Panc1 (cell line): ENCODE data around the gene MANEAL. TPM values are rescaled to one million over a fixed set of nuclear protein-coding genes. Genes with fewer than 3 reads are reported as not detected.
"Not testable (repeated sequence)": the region's sequence is repeated elsewhere in the genome, so short reads cannot be mapped to it uniquely, and the experiment has no call there.

Experiments used
- ATAC-seq: fragments of 200-7000 bp; cut with Tn5 transposase; 2 replicates; pipeline ENCODE4 v1.9.1; 2020; ENCODE audit warnings: mild to moderate bottlenecking, moderate library complexity
- BruUV-seq: library from RNA; stranded (reverse); fragments of 400-500 nt; replicated peaks from 2 replicates; lab custom pipeline; 2021; lab: Mats Ljungman, UMichigan
- CTCF ChIA-PET: fragments of 300-600 bp; sonication (Branson Sonifier 250); formaldehyde crosslinking; loops from one replicate; lab custom pipeline; 2022; ENCODE audit warnings: antibody characterized with exemption; lab: Charles Lee
- POLR2A ChIA-PET: fragments of 300-600 bp; sonication (Branson Sonifier 250); formaldehyde crosslinking; loops from one replicate; lab custom pipeline; 2022; ENCODE audit warnings: antibody characterized with exemption; lab: Charles Lee
- DNase-seq: peaks from one replicate; pipeline ENCODE4 v3.0.0-alpha.2; 2010; ENCODE audit warnings: low read depth, low spot score
- H3K27ac ChIP-seq: 2 replicates; pipeline ENCODE4 v1.5.1; 2011; ENCODE audit warnings: mild to moderate bottlenecking, low read length, inconsistent platforms
- H3K27me3 ChIP-seq: fragments of 200-500 bp; sonication (Bioruptor generic); 2 replicates; pipeline ENCODE4 v1.6.0; 2014; ENCODE audit warnings: low read length, inconsistent platforms; ENCODE audit not compliant: control insufficient read depth, insufficient read depth
- H3K36me3 ChIP-seq: fragments of 200-500 bp; sonication (Bioruptor generic); 2 replicates; pipeline ENCODE4 v1.5.1; 2014; ENCODE audit warnings: inconsistent platforms, mild to moderate bottlenecking, low read length, moderate library complexity; ENCODE audit not compliant: control insufficient read depth, insufficient read depth
- H3K4me1 ChIP-seq: 2 replicates; pipeline ENCODE4 v1.5.1; 2011; ENCODE audit warnings: inconsistent platforms, mild to moderate bottlenecking, low read length, moderate library complexity; ENCODE audit not compliant: control insufficient read depth, insufficient read depth
- H3K4me3 ChIP-seq, 2 experiments: 2 replicates each; pipeline ENCODE4 v1.5.1; 2011 to 2012; ENCODE audit warnings: low read depth in 2 of 2, low read length in 2 of 2, mild to moderate bottlenecking in 2 of 2, inconsistent platforms in 1 of 2, moderate library complexity in 1 of 2
- H3K9me3 ChIP-seq: fragments of 200-500 bp; sonication (Bioruptor generic); 2 replicates; pipeline ENCODE4 v1.5.1; 2014; ENCODE audit warnings: low read depth, mild to moderate bottlenecking, inconsistent platforms, low read length, moderate library complexity; ENCODE audit not compliant: control insufficient read depth, insufficient read depth
- POLR2AphosphoS5 ChIP-seq: IDR thresholded peaks from 2 replicates; pipeline ENCODE4 v1.6.1; 2012; ENCODE audit warnings: mild to moderate bottlenecking, low read depth, low read length, moderate library complexity
- SIN3A ChIP-seq: IDR thresholded peaks from 2 replicates; pipeline ENCODE4 v1.6.1; 2012; ENCODE audit warnings: low read depth, mild to moderate bottlenecking, low read length, moderate library complexity, borderline replicate concordance; ENCODE audit not compliant: insufficient read depth
- TCF7L2 ChIP-seq: IDR thresholded peaks from 2 replicates; pipeline ENCODE4 v1.6.1; 2011; ENCODE audit warnings: mild to moderate bottlenecking, low read depth, low read length, inconsistent platforms
- in situ Hi-C: cut with HindIII; loops from 2 replicates; pipeline ENCODE4 v1.10.0; 2016; ENCODE audit warnings: low sequenced_read_pairs, low pct_unique_long_range_greater_than_20kb
- intact Hi-C: fragments of 100-400 bp; cut with micrococcal nuclease; formaldehyde crosslinking; loops from one replicate; pipeline ENCODE4 v1.10.0; 2022; ENCODE audit not compliant: unreplicated experiment
- total RNA-seq: library from RNA; stranded (reverse); gene quantifications from one replicate; pipeline ENCODE4 v1.2.1, GENCODE V29; 2021; ENCODE audit not compliant: unreplicated experiment
- TF ChIP-seq, protein P1 (sequence below), 2 experiments: IDR thresholded peaks; 2 replicates each; pipeline ENCODE4 v1.6.1; 2011 to 2012; ENCODE audit warnings: low read depth in 2 of 2, control low read depth in 1 of 2, low read length in 1 of 2, mild to moderate bottlenecking in 1 of 2, moderate library complexity in 1 of 2; ENCODE audit not compliant: insufficient read depth in 1 of 2
- TF ChIP-seq, protein P2 (sequence below): fragments of 450-650 bp; IDR thresholded peaks from 2 replicates; pipeline ENCODE4 v1.5.1; 2017; ENCODE audit warnings: mild to moderate bottlenecking

MANEAL gene
- total RNA-seq, 1 experiment from 2014 or later = 29.7 TPM

DNA sequence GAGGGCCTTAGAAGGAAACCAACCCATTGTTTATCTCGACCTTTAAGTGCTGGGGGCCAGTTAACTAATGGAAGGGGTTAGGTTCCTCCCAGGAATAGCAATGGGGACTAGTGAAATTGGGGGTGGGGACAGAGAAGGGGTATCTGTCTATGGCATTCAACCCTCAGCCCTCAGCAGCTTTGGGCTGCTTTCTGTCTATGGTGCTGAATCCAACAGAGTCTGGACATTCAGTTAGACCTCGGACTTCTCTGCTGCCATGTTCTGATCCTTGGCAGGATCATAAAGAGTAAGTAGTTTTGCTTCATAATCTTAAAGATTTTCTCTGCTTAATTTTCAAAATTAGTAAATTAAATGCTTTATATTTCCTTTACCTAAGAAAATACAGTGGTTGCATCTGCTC, 26.2 kb upstream of the MANEAL start:
- POLR2A ChIA-PET = interaction anchor here (0.6 kb wide), 1 partner anchor 179 kb away, joined by 4 read pairs; no protein-coding TSS in a partner anchor

DNA sequence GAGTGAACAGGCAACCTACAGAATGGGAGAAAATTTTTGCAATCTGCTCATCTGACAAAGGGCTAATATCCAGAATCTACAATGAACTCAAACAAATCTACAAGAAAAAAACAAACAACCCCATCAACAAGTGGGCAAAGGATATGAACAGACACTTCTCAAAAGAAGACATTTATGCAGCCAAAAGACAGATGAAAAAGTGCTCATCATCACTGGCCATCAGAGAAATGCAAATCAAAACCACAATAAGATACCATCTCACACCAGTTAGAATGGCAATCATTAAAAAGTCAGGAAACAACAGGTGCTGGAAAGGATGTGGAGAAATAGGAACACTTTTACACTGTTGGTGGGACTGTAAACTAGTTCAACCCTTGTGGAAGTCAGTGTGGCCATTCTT, 22.2 kb upstream of the MANEAL start:
- BruUV-seq, intact Hi-C loops, POLR2A ChIA-PET, H3K4me1 ChIP-seq, H3K27ac ChIP-seq, ATAC-seq, CTCF ChIA-PET, H3K36me3 ChIP-seq, in situ Hi-C loops, H3K9me3 ChIP-seq, H3K4me3 ChIP-seq, DNase-seq: not testable (repeated sequence)
- peaks cover 11% of the 10 kb centered on the region for H3K27me3 ChIP-seq

More for the DNA sequence above, 26.2 kb upstream of the MANEAL start:
- H3K9me3 ChIP-seq = no peaks in the 10 kb centered on the region
- CTCF ChIA-PET = no interaction called here
- no TSS peak for BruUV-seq
- H3K27ac ChIP-seq = no peak overlapping the region
- H3K4me3 ChIP-seq = no peak overlapping the region
- in situ Hi-C loops = no loop called here
- intact Hi-C loops = no loop called here
- H3K36me3 ChIP-seq = no peaks in the 10 kb centered on the region
- H3K27me3 ChIP-seq = peaks cover 25% of the 10 kb centered on the region
- no peak for TF ChIP-seq TCF7L2
- TF ChIP-seq, protein P1, sequence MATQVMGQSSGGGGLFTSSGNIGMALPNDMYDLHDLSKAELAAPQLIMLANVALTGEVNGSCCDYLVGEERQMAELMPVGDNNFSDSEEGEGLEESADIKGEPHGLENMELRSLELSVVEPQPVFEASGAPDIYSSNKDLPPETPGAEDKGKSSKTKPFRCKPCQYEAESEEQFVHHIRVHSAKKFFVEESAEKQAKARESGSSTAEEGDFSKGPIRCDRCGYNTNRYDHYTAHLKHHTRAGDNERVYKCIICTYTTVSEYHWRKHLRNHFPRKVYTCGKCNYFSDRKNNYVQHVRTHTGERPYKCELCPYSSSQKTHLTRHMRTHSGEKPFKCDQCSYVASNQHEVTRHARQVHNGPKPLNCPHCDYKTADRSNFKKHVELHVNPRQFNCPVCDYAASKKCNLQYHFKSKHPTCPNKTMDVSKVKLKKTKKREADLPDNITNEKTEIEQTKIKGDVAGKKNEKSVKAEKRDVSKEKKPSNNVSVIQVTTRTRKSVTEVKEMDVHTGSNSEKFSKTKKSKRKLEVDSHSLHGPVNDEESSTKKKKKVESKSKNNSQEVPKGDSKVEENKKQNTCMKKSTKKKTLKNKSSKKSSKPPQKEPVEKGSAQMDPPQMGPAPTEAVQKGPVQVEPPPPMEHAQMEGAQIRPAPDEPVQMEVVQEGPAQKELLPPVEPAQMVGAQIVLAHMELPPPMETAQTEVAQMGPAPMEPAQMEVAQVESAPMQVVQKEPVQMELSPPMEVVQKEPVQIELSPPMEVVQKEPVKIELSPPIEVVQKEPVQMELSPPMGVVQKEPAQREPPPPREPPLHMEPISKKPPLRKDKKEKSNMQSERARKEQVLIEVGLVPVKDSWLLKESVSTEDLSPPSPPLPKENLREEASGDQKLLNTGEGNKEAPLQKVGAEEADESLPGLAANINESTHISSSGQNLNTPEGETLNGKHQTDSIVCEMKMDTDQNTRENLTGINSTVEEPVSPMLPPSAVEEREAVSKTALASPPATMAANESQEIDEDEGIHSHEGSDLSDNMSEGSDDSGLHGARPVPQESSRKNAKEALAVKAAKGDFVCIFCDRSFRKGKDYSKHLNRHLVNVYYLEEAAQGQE (IDR thresholded peaks at IDR 0.05; ENCODE audit: insufficient read depth in 1 of 2, low read depth in 2 of 2, low read length in 1 of 2) = peak in 1 of 2 experiments; percentile 55; a peak in 2 of 4 replicates
- peaks cover 10% of the 10 kb centered on the region; the same call in 1 of the 2 replicates for H3K4me1 ChIP-seq
- ATAC-seq = no peak
- no peak for DNase-seq

DNA sequence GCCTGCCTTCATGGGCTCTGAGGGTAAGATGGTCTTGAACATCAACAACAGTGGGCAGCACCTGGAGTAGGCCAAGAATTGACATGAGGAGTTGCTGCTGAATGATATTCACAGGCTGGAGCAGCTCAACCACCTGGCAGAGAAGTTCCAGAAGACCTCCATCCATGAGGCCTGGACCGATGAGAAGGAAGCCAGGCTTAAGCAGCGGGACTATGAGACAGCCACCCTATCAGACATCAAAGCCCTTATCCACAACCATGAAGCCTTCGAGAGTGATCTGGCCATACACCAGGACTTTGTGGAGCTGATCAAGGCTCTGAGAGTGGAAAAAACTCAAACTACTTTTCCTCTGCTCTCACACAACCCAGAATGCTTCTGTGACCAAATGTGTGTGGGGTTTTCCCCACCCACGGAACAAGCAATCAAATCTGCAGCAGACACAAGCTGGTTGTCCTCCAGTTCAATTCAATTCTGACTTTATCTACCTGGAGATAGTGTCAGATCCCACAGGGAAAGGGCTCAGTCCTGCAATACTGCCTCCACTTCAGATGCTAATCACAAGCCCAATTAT, 16.6 kb upstream of the MANEAL start:
- TF ChIP-seq, protein P2, sequence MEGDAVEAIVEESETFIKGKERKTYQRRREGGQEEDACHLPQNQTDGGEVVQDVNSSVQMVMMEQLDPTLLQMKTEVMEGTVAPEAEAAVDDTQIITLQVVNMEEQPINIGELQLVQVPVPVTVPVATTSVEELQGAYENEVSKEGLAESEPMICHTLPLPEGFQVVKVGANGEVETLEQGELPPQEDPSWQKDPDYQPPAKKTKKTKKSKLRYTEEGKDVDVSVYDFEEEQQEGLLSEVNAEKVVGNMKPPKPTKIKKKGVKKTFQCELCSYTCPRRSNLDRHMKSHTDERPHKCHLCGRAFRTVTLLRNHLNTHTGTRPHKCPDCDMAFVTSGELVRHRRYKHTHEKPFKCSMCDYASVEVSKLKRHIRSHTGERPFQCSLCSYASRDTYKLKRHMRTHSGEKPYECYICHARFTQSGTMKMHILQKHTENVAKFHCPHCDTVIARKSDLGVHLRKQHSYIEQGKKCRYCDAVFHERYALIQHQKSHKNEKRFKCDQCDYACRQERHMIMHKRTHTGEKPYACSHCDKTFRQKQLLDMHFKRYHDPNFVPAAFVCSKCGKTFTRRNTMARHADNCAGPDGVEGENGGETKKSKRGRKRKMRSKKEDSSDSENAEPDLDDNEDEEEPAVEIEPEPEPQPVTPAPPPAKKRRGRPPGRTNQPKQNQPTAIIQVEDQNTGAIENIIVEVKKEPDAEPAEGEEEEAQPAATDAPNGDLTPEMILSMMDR = no peak
- TF ChIP-seq SIN3A (no peak), TCF7L2 (no peak), POLR2AphosphoS5 (no peak)
- TF ChIP-seq, protein P1 (IDR thresholded peaks at IDR 0.05; ENCODE audit: insufficient read depth in 1 of 2, low read depth in 2 of 2, low read length in 1 of 2) = no peak
- ATAC-seq = peak; percentile 63; the same call in 1 of the 2 replicates
- no TSS peak for BruUV-seq
- Histone ChIP-seq H3K9me3 (no peaks in the 10 kb centered on the region), H3K4me3 (no peak overlapping the region), H3K4me1 (no peaks in the 10 kb centered on the region), H3K36me3 (no peaks in the 10 kb centered on the region), H3K27me3 (no peaks in the 10 kb centered on the region), H3K27ac (no peak overlapping the region)
- ChIA-PET POLR2A (interaction anchor here (0.6 kb wide), 1 partner anchor 10 kb away, joined by 6 read pairs; no protein-coding TSS in a partner anchor), CTCF (no interaction called here)
- intact Hi-C loops (no loop called here), in situ Hi-C loops (no loop called here)
- no peak for DNase-seq
